WTC11 (cell line): ENCODE data around the gene STK35. TPM values are rescaled to one million over a fixed set of nuclear protein-coding genes. Genes with fewer than 3 reads are reported as not detected.

Experiments
- ATAC-seq: fragments of 200-7000 bp; cut with Tn5 transposase; 2 replicates; pipeline ENCODE4 v1.10.0; 2021; ENCODE audit warnings: mild to moderate bottlenecking, moderate library complexity
- CTCF ChIA-PET: fragments of 300-600 bp; sonication (Branson Sonifier 250); formaldehyde crosslinking; loops from one replicate; lab custom pipeline; 2021; ENCODE audit warnings: antibody characterized with exemption; lab: Charles Lee
- POLR2A ChIA-PET: fragments of 350-600 bp; sonication (Branson Sonifier 250); formaldehyde crosslinking; loops from one replicate; lab custom pipeline; 2021; ENCODE audit warnings: antibody characterized with exemption; lab: Charles Lee
- DNase-seq: peaks from one replicate; pipeline ENCODE4 v3.0.0; 2021; ENCODE audit warnings: low spot score
- H3K27ac Mint-ChIP-seq: 2 replicates; pipeline ENCODE4 v1.8.0; 2021; ENCODE audit warnings: mixed read lengths
- H3K27me3 Mint-ChIP-seq: 2 replicates; pipeline ENCODE4 v1.8.0; 2021; ENCODE audit warnings: low read depth, mild to moderate bottlenecking, moderate library complexity, mixed read lengths
- H3K36me3 Mint-ChIP-seq: 2 replicates; pipeline ENCODE4 v1.8.0; 2021; ENCODE audit warnings: mixed read lengths
- H3K4me1 Mint-ChIP-seq: 2 replicates; pipeline ENCODE4 v1.8.0; 2022; ENCODE audit warnings: mixed read lengths
- H3K4me3 Mint-ChIP-seq: 2 replicates; pipeline ENCODE4 v1.8.0; 2021; ENCODE audit warnings: mild to moderate bottlenecking, moderate library complexity, mixed read lengths
- H3K9me3 Mint-ChIP-seq: 2 replicates; pipeline ENCODE4 v1.8.0; 2021; ENCODE audit warnings: mixed read lengths
- ATF1 ChIP-seq: sonication (generic); formaldehyde crosslinking; IDR thresholded peaks from 2 replicates; pipeline ENCODE4 v1.8.1; 2023; ENCODE audit warnings: mild to moderate bottlenecking, moderate library complexity, missing genetic modification reagents
- CREM ChIP-seq: sonication (generic); formaldehyde crosslinking; IDR thresholded peaks from 2 replicates; pipeline ENCODE4 v1.8.1; 2022; ENCODE audit warnings: mild to moderate bottlenecking, missing genetic modification reagents, moderate library complexity
- EMX1 ChIP-seq: fragments of 250-450 bp; sonication (Bioruptor Pico); IDR thresholded peaks from 2 replicates; pipeline ENCODE4 v1.8.0; 2021; ENCODE audit warnings: mild to moderate bottlenecking
- ERG ChIP-seq: fragments of 250-450 bp; sonication (Bioruptor Pico); IDR thresholded peaks from 2 replicates; pipeline ENCODE4 v1.8.0; 2021; ENCODE audit warnings: mild to moderate bottlenecking
- FOXJ3 ChIP-seq: sonication (generic); formaldehyde crosslinking; IDR thresholded peaks from 2 replicates; pipeline ENCODE4 v1.9.0; 2021; ENCODE audit warnings: missing genetic modification reagents, mild to moderate bottlenecking, borderline replicate concordance
- GABPB1 ChIP-seq: sonication (generic); formaldehyde crosslinking; IDR thresholded peaks from 2 replicates; pipeline ENCODE4 v1.8.1; 2023; ENCODE audit warnings: mild to moderate bottlenecking, missing genetic modification reagents
- GTF2I ChIP-seq: fragments of 250-450 bp; sonication (Bioruptor Pico); conservative IDR thresholded peaks from 2 replicates; pipeline ENCODE4 v1.4.0; 2021; ENCODE audit warnings: mild to moderate bottlenecking
- JAZF1 ChIP-seq: fragments of 250-450 bp; sonication (Bioruptor Pico); IDR thresholded peaks from 2 replicates; pipeline ENCODE4 v1.9.0; 2021; ENCODE audit warnings: moderate library complexity, mild to moderate bottlenecking, inconsistent platforms
- MLX ChIP-seq: sonication (generic); formaldehyde crosslinking; IDR thresholded peaks from 2 replicates; pipeline ENCODE4 v1.8.1; 2023; ENCODE audit warnings: mild to moderate bottlenecking, missing genetic modification reagents, moderate library complexity
- NR3C1 ChIP-seq: sonication (generic); formaldehyde crosslinking; conservative IDR thresholded peaks from 2 replicates; pipeline ENCODE4 v1.8.1; 2023; ENCODE audit warnings: low read depth, mild to moderate bottlenecking, missing genetic modification reagents
- OVOL2 ChIP-seq: fragments of 250-450 bp; sonication (Bioruptor Pico); IDR thresholded peaks from 2 replicates; pipeline ENCODE4 v1.9.0; 2021; ENCODE audit warnings: mild to moderate bottlenecking, borderline replicate concordance
- SMAD4 ChIP-seq: sonication (generic); formaldehyde crosslinking; IDR thresholded peaks from 2 replicates; pipeline ENCODE4 v1.8.0; 2022; ENCODE audit warnings: mild to moderate bottlenecking, missing genetic modification reagents
- STAT6 ChIP-seq: sonication (generic); formaldehyde crosslinking; conservative IDR thresholded peaks from 2 replicates; pipeline ENCODE4 v1.8.1; 2023; ENCODE audit warnings: mild to moderate bottlenecking, low read depth, missing genetic modification reagents, moderate library complexity
- ZMAT4 ChIP-seq: fragments of 250-450 bp; sonication (Bioruptor Pico); IDR thresholded peaks from 2 replicates; pipeline ENCODE4 v1.9.0; 2021; ENCODE audit warnings: mild to moderate bottlenecking
- ZNF121 ChIP-seq: sonication (generic); formaldehyde crosslinking; IDR thresholded peaks from 2 replicates; pipeline ENCODE4 v1.8.0; 2023; ENCODE audit warnings: missing genetic modification reagents
- ZNF671 ChIP-seq: fragments of 250-450 bp; sonication (Bioruptor Pico); IDR thresholded peaks from 2 replicates; pipeline ENCODE4 v1.8.0; 2021; ENCODE audit warnings: mild to moderate bottlenecking
- total RNA-seq: library from RNA; stranded (reverse); gene quantifications from 3 replicates; pipeline ENCODE4 v1.2.3, GENCODE V29; 2021
- TF ChIP-seq, protein P1 (sequence below): sonication (generic); formaldehyde crosslinking; IDR thresholded peaks from 2 replicates; pipeline ENCODE4 v1.8.1; 2023; ENCODE audit warnings: mild to moderate bottlenecking, missing genetic modification reagents
- TF ChIP-seq, protein P2 (sequence below): sonication (generic); formaldehyde crosslinking; IDR thresholded peaks from 2 replicates; pipeline ENCODE4 v1.8.1; 2022; ENCODE audit warnings: missing genetic modification reagents, borderline replicate concordance
- TF ChIP-seq, protein P3 (sequence below): sonication (generic); formaldehyde crosslinking; IDR thresholded peaks from 2 replicates; pipeline ENCODE4 v1.8.1; 2022; ENCODE audit warnings: low read depth, mild to moderate bottlenecking, moderate library complexity, missing genetic modification reagents, borderline replicate concordance

Gene STK35
- total RNA-seq, 1 experiment from 2014 or later: 37.2 TPM

- no peak for DNase-seq
- POLR2A ChIA-PET: no interaction called here
- CTCF ChIA-PET: interaction anchor here (1.0 kb wide), 1 partner anchor 30 kb away, joined by 3 read pairs; no protein-coding TSS in a partner anchor
- H3K4me1 Mint-ChIP-seq: no peaks in the 10 kb centered on the region; the same call in 1 of the 2 replicates
- peaks cover 5% of the 10 kb centered on the region for H3K36me3 Mint-ChIP-seq
- ATAC-seq: no peak
- H3K9me3 Mint-ChIP-seq: no peaks in the 10 kb centered on the region
- TF ChIP-seq, protein P1, sequence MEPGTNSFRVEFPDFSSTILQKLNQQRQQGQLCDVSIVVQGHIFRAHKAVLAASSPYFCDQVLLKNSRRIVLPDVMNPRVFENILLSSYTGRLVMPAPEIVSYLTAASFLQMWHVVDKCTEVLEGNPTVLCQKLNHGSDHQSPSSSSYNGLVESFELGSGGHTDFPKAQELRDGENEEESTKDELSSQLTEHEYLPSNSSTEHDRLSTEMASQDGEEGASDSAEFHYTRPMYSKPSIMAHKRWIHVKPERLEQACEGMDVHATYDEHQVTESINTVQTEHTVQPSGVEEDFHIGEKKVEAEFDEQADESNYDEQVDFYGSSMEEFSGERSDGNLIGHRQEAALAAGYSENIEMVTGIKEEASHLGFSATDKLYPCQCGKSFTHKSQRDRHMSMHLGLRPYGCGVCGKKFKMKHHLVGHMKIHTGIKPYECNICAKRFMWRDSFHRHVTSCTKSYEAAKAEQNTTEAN (CRISPR knock-in tag): no peak
- TF ChIP-seq JAZF1 (CRISPR knock-in tag): no peak
- TF ChIP-seq EMX1 (CRISPR knock-in tag): no peak
- TF ChIP-seq OVOL2 (CRISPR knock-in tag): no peak
- no peak for TF ChIP-seq FOXJ3
- TF ChIP-seq GABPB1 (CRISPR knock-in tag): no peak
- no peak for TF ChIP-seq SMAD4 (CRISPR knock-in tag)
- TF ChIP-seq GTF2I (CRISPR knock-in tag): no peak
- TF ChIP-seq ZNF121 (CRISPR knock-in tag): no peak
- no peak for TF ChIP-seq STAT6
- TF ChIP-seq ERG (CRISPR knock-in tag): no peak
- no peak for TF ChIP-seq CREM
- TF ChIP-seq ATF1 (CRISPR knock-in tag): no peak
- TF ChIP-seq MLX (CRISPR knock-in tag): no peak
- no peak for TF ChIP-seq ZMAT4 (CRISPR knock-in tag)
- TF ChIP-seq NR3C1 (CRISPR knock-in tag): no peak
- TF ChIP-seq, protein P2, sequence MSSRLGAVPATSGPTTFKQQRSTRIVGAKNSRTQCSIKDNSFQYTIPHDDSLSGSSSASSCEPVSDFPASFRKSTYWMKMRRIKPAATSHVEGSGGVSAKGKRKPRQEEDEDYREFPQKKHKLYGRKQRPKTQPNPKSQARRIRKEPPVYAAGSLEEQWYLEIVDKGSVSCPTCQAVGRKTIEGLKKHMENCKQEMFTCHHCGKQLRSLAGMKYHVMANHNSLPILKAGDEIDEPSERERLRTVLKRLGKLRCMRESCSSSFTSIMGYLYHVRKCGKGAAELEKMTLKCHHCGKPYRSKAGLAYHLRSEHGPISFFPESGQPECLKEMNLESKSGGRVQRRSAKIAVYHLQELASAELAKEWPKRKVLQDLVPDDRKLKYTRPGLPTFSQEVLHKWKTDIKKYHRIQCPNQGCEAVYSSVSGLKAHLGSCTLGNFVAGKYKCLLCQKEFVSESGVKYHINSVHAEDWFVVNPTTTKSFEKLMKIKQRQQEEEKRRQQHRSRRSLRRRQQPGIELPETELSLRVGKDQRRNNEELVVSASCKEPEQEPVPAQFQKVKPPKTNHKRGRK (CRISPR knock-in tag): no peak
- no peak for TF ChIP-seq ZNF671 (CRISPR knock-in tag)
- TF ChIP-seq, protein P3, sequence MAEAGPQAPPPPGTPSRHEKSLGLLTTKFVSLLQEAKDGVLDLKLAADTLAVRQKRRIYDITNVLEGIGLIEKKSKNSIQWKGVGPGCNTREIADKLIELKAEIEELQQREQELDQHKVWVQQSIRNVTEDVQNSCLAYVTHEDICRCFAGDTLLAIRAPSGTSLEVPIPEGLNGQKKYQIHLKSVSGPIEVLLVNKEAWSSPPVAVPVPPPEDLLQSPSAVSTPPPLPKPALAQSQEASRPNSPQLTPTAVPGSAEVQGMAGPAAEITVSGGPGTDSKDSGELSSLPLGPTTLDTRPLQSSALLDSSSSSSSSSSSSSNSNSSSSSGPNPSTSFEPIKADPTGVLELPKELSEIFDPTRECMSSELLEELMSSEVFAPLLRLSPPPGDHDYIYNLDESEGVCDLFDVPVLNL (CRISPR knock-in tag): no peak
- no peak overlapping the region for H3K27ac Mint-ChIP-seq
- no peaks in the 10 kb centered on the region for H3K27me3 Mint-ChIP-seq
- no peak overlapping the region for H3K4me3 Mint-ChIP-seq
These were observed 41.0 kb downstream of the STK35 start for GRCh38 chr20:2142649-2143048.
